Prostate gland (tissue), 2 donors: ENCODE results near the gene CDC14B. TPM values are rescaled to one million over a fixed set of nuclear protein-coding genes. Genes with fewer than 3 reads are reported as not detected.
A peak's percentile ranks its signal among the peaks of the same experiment; 100 is the strongest.

ENCODE experiments used
- DNase-seq: peaks from one replicate; pipeline ENCODE4 v3.0.0-alpha.2; 2019; ENCODE audit warnings: low spot score
- H3K27ac ChIP-seq, 2 donors: fragments of 200-600 bp; sonication (generic); 2 replicates each; pipeline ENCODE4 v1.5.1; 2017 to 2019
- H3K27me3 ChIP-seq: fragments of 200-600 bp; sonication (generic); replicated peaks from 2 replicates; pipeline ENCODE4 v1.5.1; 2019; ENCODE audit not compliant: insufficient read depth
- H3K36me3 ChIP-seq, 2 donors: fragments of 200-600 bp; sonication (generic); 1 replicate in 1 of 2; 2 replicates in 1 of 2; pipeline versions ENCODE4 v1.5.1 to v1.8.1; 2017 to 2019
- H3K4me1 ChIP-seq: fragments of 200-600 bp; sonication (generic); replicated peaks from 2 replicates; pipeline ENCODE4 v1.5.1; 2019
- H3K4me3 ChIP-seq, 2 donors: fragments of 200-600 bp; sonication (generic); 2 replicates each; pipeline ENCODE4 v1.5.1; 2017 to 2019
- H3K9me3 ChIP-seq: fragments of 200-600 bp; sonication (generic); 2 replicates; pipeline ENCODE4 v1.5.1; 2017
- CTCF ChIP-seq, 4 experiments: fragments of 200-600 bp in 2 of 4; fragments of 450-650 bp in 2 of 4; sonication (generic) in 2 of 4; IDR thresholded peaks; 1 replicate in 3 of 4; 2 replicates in 1 of 4; pipeline ENCODE4 v1.5.1; 2016 to 2019; ENCODE audit warnings: antibody characterized with exemption in 4 of 4, mild to moderate bottlenecking in 2 of 4, moderate library complexity in 2 of 4
- POLR2A ChIP-seq: fragments of 450-650 bp; IDR thresholded peaks from one replicate; pipeline ENCODE4 v1.6.1; 2016; ENCODE audit warnings: antibody characterized with exemption, mild to moderate bottlenecking
- POLR2AphosphoS5 ChIP-seq: sonication (generic); formaldehyde crosslinking; IDR thresholded peaks from one replicate; pipeline ENCODE4 v1.6.1; 2017; ENCODE audit warnings: antibody characterized with exemption
- WGBS: methylation state at CpG from one replicate; pipeline ENCODE4 v1.1.5; 2018; 5-methylcytosine and 5-hydroxymethylcytosine counted together
- intact Hi-C: fragments of 100-400 bp; cut with DNase I; formaldehyde crosslinking; loops from one replicate; pipeline ENCODE4 v1.14.2; 2022
- total RNA-seq, 2 donors: library from RNA; depleted of rRNA; stranded (reverse); fragments of >200 nt; gene quantifications; one replicate each; pipeline ENCODE4 v1.1.0, GENCODE V29; 2016

CDC14B gene
- total RNA-seq, 2 donors from 2014 or later: 27.0 to 34.7 TPM

- peak overlapping the region; percentile 88 to 91 for H3K27ac ChIP-seq
- no peaks in the 10 kb centered on the region for H3K36me3 ChIP-seq
- peak overlapping the region; percentile 57 to 67 for H3K4me3 ChIP-seq
- H3K4me1 ChIP-seq: peaks cover 6% of the 10 kb centered on the region
- 21% methylated on average over 8 of the region's 8 CpGs for WGBS
- no peaks in the 10 kb centered on the region for H3K9me3 ChIP-seq
- intact Hi-C loops: loop anchor here (5.0 kb wide), 3 partner anchors 51 to 114 kb away; partner anchors contain the start of genes CDC14B and HABP4
- no peak for DNase-seq
- no peaks in the 10 kb centered on the region for H3K27me3 ChIP-seq
- TF ChIP-seq POLR2A: no peak
Measured at GRCh38 chr9:96565671-96566497, 53.8 kb downstream of the CDC14B start.

- intact Hi-C loops: no loop called here
- no peak for DNase-seq
- no peaks in the 10 kb centered on the region for H3K36me3 ChIP-seq
- H3K4me1 ChIP-seq: peaks cover 6% of the 10 kb centered on the region
- no peaks in the 10 kb centered on the region for H3K27me3 ChIP-seq
- no peak overlapping the region for H3K4me3 ChIP-seq
- TF ChIP-seq CTCF (IDR thresholded peaks at IDR 0.05): no peak
- no peak for TF ChIP-seq POLR2A
- no peak for TF ChIP-seq POLR2AphosphoS5
- 72% methylated on average over 4 of the region's 4 CpGs for WGBS
- no peaks in the 10 kb centered on the region for H3K9me3 ChIP-seq
- H3K27ac ChIP-seq: no peak overlapping the region
Measured at GRCh38 chr9:96564217-96564616, 55.4 kb downstream of the CDC14B start.

- DNase-seq: no peak
- Histone ChIP-seq H3K36me3 (no peaks in the 10 kb centered on the region), H3K27ac (no peak overlapping the region), H3K27me3 (no peaks in the 10 kb centered on the region), H3K4me1 (no peaks in the 10 kb centered on the region), H3K4me3 (no peak overlapping the region), H3K9me3 (no peaks in the 10 kb centered on the region)
- TF ChIP-seq POLR2AphosphoS5 (no peak), CTCF (IDR thresholded peaks at IDR 0.05) (no peak), POLR2A (no peak)
- 57% methylated on average over 6 of the region's 6 CpGs for WGBS
- intact Hi-C loops: no loop called here
Measured at GRCh38 chr9:96559339-96559943, 60.2 kb downstream of the CDC14B start.

- H3K36me3 ChIP-seq: no peaks in the 10 kb centered on the region
- no peak for DNase-seq
- H3K27ac ChIP-seq: no peak overlapping the region
- intact Hi-C loops: no loop called here
- no peaks in the 10 kb centered on the region for H3K9me3 ChIP-seq
- H3K27me3 ChIP-seq: no peaks in the 10 kb centered on the region
- no peaks in the 10 kb centered on the region for H3K4me1 ChIP-seq
- 93% methylated on average over 1 of the region's 1 CpG for WGBS
- H3K4me3 ChIP-seq: no peak overlapping the region
- TF ChIP-seq CTCF (IDR thresholded peaks at IDR 0.05): no peak
- no peak for TF ChIP-seq POLR2A
- TF ChIP-seq POLR2AphosphoS5: no peak
Measured at GRCh38 chr9:96557921-96558320, 61.7 kb downstream of the CDC14B start.

- WGBS: 82% methylated on average over 15 of the region's 15 CpGs
- H3K27ac ChIP-seq: no peak overlapping the region
- no peaks in the 10 kb centered on the region for H3K36me3 ChIP-seq
- TF ChIP-seq POLR2A: no peak
- TF ChIP-seq POLR2AphosphoS5: no peak
- TF ChIP-seq CTCF (IDR thresholded peaks at IDR 0.05): no peak
- intact Hi-C loops: no loop called here
- no peaks in the 10 kb centered on the region for H3K4me1 ChIP-seq
- H3K27me3 ChIP-seq: no peaks in the 10 kb centered on the region
- no peak overlapping the region for H3K4me3 ChIP-seq
- no peak for DNase-seq
- H3K9me3 ChIP-seq: no peaks in the 10 kb centered on the region
Measured at GRCh38 chr9:96556701-96557461, 62.8 kb downstream of the CDC14B start.
